Measurements from ENCODE around the gene PEPD. TPM values are rescaled to one million over a fixed set of nuclear protein-coding genes. Genes with fewer than 3 reads are reported as not detected.

The PEPD gene
- total and polyA plus RNA-seq, 2 donors (not counting 3 experiments of a cell fraction or from before 2014, with no cell fraction given): 73.7 to 126 TPM

DNA sequence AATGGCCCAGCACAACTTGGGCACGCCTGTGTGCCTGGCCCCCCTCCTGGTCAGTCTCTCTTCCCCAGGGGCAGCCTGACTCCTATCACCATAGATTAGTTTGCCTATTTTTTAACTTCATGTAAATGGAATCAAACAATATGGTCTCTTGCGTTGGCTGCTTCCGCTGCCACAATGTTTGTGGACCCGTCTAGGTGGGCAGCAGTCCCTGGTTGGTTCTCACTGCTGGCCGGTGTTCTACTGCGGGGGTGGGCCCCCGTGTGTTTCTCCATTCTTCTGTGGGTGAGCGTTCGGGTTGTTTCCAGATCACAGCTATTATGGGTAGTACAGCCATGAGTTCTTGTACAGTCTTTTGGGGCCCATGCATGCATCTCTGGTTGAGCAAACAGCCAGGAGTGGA is 100.8 kb downstream of the PEPD start:
- ChIA-PET CTCF (interaction anchor here (0.7 to 1.8 kb wide), 2 partner anchors 10 to 12 kb away, joined by 3 to 4 read pairs; no protein-coding TSS in a partner anchor), POLR2A (no interaction called here)
- FAIRE-seq (no peak), DNase-seq (ENCODE audit: low read depth, low spot score) (no peak)
- Histone ChIP-seq H3K79me2 (ENCODE audit: control insufficient read depth, insufficient read depth, low read length) (no peaks in the 10 kb centered on the region), H3K9ac (replicated peaks; ENCODE audit: extremely low read depth, insufficient read depth, low read length) (no peak overlapping the region), H3K36me3 (ENCODE audit: control insufficient read depth in 2 of 2, extremely low read depth in 1 of 2, insufficient read depth in 2 of 2, low read length in 2 of 2) (no peaks in the 10 kb centered on the region), H3K9me3 (replicated peaks; ENCODE audit: control insufficient read depth, insufficient read depth, low read length) (no peaks in the 10 kb centered on the region), H4K20me1 (replicated peaks; ENCODE audit: control insufficient read depth, extremely low read depth, insufficient read depth, low read length) (no peaks in the 10 kb centered on the region), H3K4me1 (ENCODE audit: control insufficient read depth, extremely low read depth, insufficient read depth, low read length) (no peaks in the 10 kb centered on the region), H3K4me2 (ENCODE audit: insufficient read depth, low read length) (no peak overlapping the region), H3K27me3 (ENCODE audit: control insufficient read depth in 2 of 2, insufficient read depth in 2 of 2, low read length in 2 of 2) (no peaks in the 10 kb centered on the region), H3K4me3 (replicated peaks in 1 of 3; ENCODE audit: insufficient read depth in 1 of 3, low read depth in 1 of 3, low read length in 3 of 3) (no peak overlapping the region), H3K9me1 (replicated peaks; ENCODE audit: control insufficient read depth, extremely low read depth, insufficient read depth, low read length) (no peaks in the 10 kb centered on the region), H2AFZ (ENCODE audit: low read depth, low read length) (no peak overlapping the region), H3K27ac (ENCODE audit: insufficient read depth, low read depth, low read length) (no peak overlapping the region)
- no TSS peak for BruUV-seq (replicated peaks)
- no peak for TF ChIP-seq JUN (IDR thresholded peaks at IDR 0.05; ENCODE audit: borderline replicate concordance, insufficient read depth, insufficient read length, low read depth)
- TF ChIP-seq, protein P1, sequence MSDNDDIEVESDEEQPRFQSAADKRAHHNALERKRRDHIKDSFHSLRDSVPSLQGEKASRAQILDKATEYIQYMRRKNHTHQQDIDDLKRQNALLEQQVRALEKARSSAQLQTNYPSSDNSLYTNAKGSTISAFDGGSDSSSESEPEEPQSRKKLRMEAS (IDR thresholded peaks at IDR 0.05; ENCODE audit: insufficient read depth, insufficient read length): no peak
- TF ChIP-seq EZH2 (IDR thresholded peaks at IDR 0.05; ENCODE audit: borderline replicate concordance, low read depth, low read length, severe bottlenecking): no peak
- TF ChIP-seq, protein P2, sequence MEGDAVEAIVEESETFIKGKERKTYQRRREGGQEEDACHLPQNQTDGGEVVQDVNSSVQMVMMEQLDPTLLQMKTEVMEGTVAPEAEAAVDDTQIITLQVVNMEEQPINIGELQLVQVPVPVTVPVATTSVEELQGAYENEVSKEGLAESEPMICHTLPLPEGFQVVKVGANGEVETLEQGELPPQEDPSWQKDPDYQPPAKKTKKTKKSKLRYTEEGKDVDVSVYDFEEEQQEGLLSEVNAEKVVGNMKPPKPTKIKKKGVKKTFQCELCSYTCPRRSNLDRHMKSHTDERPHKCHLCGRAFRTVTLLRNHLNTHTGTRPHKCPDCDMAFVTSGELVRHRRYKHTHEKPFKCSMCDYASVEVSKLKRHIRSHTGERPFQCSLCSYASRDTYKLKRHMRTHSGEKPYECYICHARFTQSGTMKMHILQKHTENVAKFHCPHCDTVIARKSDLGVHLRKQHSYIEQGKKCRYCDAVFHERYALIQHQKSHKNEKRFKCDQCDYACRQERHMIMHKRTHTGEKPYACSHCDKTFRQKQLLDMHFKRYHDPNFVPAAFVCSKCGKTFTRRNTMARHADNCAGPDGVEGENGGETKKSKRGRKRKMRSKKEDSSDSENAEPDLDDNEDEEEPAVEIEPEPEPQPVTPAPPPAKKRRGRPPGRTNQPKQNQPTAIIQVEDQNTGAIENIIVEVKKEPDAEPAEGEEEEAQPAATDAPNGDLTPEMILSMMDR (IDR thresholded peaks at IDR 0.05; ENCODE audit: extremely low read depth in 1 of 2, insufficient read depth in 1 of 2, low read depth in 1 of 2, low read length in 2 of 2): no peak
- TF ChIP-seq MYC (IDR thresholded peaks at IDR 0.05; ENCODE audit: low read depth, low read length): no peak
- TF ChIP-seq GATA2 (IDR thresholded peaks at IDR 0.05; ENCODE audit: insufficient read depth, insufficient read length, low read depth, low read length): no peak
- TF ChIP-seq POLR2A (IDR thresholded peaks at IDR 0.05; ENCODE audit: low read depth, low read length): no peak
- TF ChIP-seq FOS (IDR thresholded peaks at IDR 0.05; ENCODE audit: borderline replicate concordance, insufficient read depth, low read length): no peak
- TF ChIP-seq POLR2AphosphoS5 (IDR thresholded peaks at IDR 0.05; ENCODE audit: insufficient read depth, low read depth, low read length): no peak
- intact Hi-C loops (cut with micrococcal nuclease): no loop called here
- dilution Hi-C loops (cut with MboI; ENCODE audit: extremely low pct_ligation_motif_present, low sequenced_read_pairs): no loop called here
